Uterus (tissue), 4 donors: ENCODE results near the gene C4orf50. TPM values are rescaled to one million over a fixed set of nuclear protein-coding genes. Genes with fewer than 3 reads are reported as not detected.

Experiments
- DNase-seq, 2 donors: peaks; one replicate each; pipeline ENCODE4 v3.0.0-alpha.2; 2019 to 2020
- H3K27ac ChIP-seq, 2 donors: fragments of 200-600 bp; sonication (generic); 1 replicate in 1 of 2; 2 replicates in 1 of 2; pipeline ENCODE4 v1.5.1; 2016 to 2018
- H3K27me3 ChIP-seq, 2 donors: fragments of 200-600 bp; sonication (generic); one replicate each; pipeline ENCODE4 v1.5.1; 2018 to 2019; ENCODE audit warnings: control low read depth in 1 of 2
- H3K36me3 ChIP-seq, 2 donors: fragments of 200-600 bp; sonication (generic); one replicate each; pipeline ENCODE4 v1.5.1; 2019; ENCODE audit warnings: control low read depth in 1 of 2
- H3K4me1 ChIP-seq, 2 donors: fragments of 200-600 bp; sonication (generic); one replicate each; pipeline ENCODE4 v1.5.1; 2018 to 2019; ENCODE audit warnings: control low read depth in 1 of 2
- H3K4me3 ChIP-seq, 2 donors: fragments of 200-600 bp; sonication (generic); 1 replicate in 1 of 2; 2 replicates in 1 of 2; pipeline ENCODE4 v1.5.1; 2018 to 2019; ENCODE audit warnings: mild to moderate bottlenecking in 1 of 2
- H3K9me3 ChIP-seq, 2 donors: fragments of 200-600 bp; sonication (generic); one replicate each; pipeline ENCODE4 v1.5.1; 2019; ENCODE audit warnings: control low read depth in 1 of 2
- POLR2A ChIP-seq, 2 donors: fragments of 450-650 bp; IDR thresholded peaks; one replicate each; pipeline ENCODE4 v1.6.1; 2016; ENCODE audit warnings: antibody characterized with exemption in 2 of 2, mild to moderate bottlenecking in 1 of 2, moderate library complexity in 1 of 2
- intact Hi-C: fragments of 100-400 bp; cut with DNase I; formaldehyde crosslinking; loops from one replicate; pipeline ENCODE4 v1.15.1; 2023; ENCODE audit warnings: low total_unique reads
- total RNA-seq, 4 donors: library from RNA; depleted of rRNA in 3 of 4; stranded (reverse); fragments of >200 nt in 3 of 4; gene quantifications; one replicate each; pipeline versions ENCODE4 v1.1.0 to v1.2.4, GENCODE V29; 2014 to 2023
- TF ChIP-seq, protein P1 (sequence below), 4 experiments: fragments of 200-600 bp in 2 of 4; fragments of 450-650 bp in 2 of 4; sonication (generic) in 2 of 4; IDR thresholded peaks; one replicate each; pipeline ENCODE4 v1.5.1; 2016 to 2019; ENCODE audit warnings: antibody characterized with exemption in 4 of 4, mild to moderate bottlenecking in 2 of 4, moderate library complexity in 1 of 4
- donor health status: DM: yes; HTN: yes; CAD: no.

The C4orf50 gene
- total RNA-seq, 4 donors from 2014 or later, result under 0.01 to 0.07 TPM; not detected in 2

GRCh38 chr4:5931526-5931925 is 86.7 kb downstream of the C4orf50 start:
- DNase-seq, result no peak
- no peaks in the 10 kb centered on the region for H3K36me3 ChIP-seq
- intact Hi-C loops, result no loop called here
- H3K4me3 ChIP-seq, result no peak overlapping the region
- no peak overlapping the region for H3K27ac ChIP-seq
- TF ChIP-seq POLR2A (IDR thresholded peaks at IDR 0.05), result no peak
- TF ChIP-seq, protein P1, sequence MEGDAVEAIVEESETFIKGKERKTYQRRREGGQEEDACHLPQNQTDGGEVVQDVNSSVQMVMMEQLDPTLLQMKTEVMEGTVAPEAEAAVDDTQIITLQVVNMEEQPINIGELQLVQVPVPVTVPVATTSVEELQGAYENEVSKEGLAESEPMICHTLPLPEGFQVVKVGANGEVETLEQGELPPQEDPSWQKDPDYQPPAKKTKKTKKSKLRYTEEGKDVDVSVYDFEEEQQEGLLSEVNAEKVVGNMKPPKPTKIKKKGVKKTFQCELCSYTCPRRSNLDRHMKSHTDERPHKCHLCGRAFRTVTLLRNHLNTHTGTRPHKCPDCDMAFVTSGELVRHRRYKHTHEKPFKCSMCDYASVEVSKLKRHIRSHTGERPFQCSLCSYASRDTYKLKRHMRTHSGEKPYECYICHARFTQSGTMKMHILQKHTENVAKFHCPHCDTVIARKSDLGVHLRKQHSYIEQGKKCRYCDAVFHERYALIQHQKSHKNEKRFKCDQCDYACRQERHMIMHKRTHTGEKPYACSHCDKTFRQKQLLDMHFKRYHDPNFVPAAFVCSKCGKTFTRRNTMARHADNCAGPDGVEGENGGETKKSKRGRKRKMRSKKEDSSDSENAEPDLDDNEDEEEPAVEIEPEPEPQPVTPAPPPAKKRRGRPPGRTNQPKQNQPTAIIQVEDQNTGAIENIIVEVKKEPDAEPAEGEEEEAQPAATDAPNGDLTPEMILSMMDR (IDR thresholded peaks at IDR 0.05), result no peak
- no peaks in the 10 kb centered on the region for H3K9me3 ChIP-seq
- H3K27me3 ChIP-seq, result no peaks in the 10 kb centered on the region
- H3K4me1 ChIP-seq, result no peaks in the 10 kb centered on the region

- Histone ChIP-seq H3K4me1 (no peaks in the 10 kb centered on the region), H3K27me3 (no peaks in the 10 kb centered on the region), H3K4me3 (no peak overlapping the region), H3K36me3 (no peaks in the 10 kb centered on the region), H3K9me3 (no peaks in the 10 kb centered on the region), H3K27ac (no peak overlapping the region)
- intact Hi-C loops, result no loop called here
- no peak for TF ChIP-seq POLR2A (IDR thresholded peaks at IDR 0.05)
- TF ChIP-seq, protein P1 (IDR thresholded peaks at IDR 0.05), result no peak
- no peak for DNase-seq
These were observed 87.4 kb downstream of the C4orf50 start for GRCh38 chr4:5930876-5931275.

- Histone ChIP-seq H3K4me3 (no peak overlapping the region), H3K27ac (no peak overlapping the region), H3K27me3 (no peaks in the 10 kb centered on the region), H3K4me1 (no peaks in the 10 kb centered on the region), H3K36me3 (no peaks in the 10 kb centered on the region), H3K9me3 (no peaks in the 10 kb centered on the region)
- DNase-seq, result no peak
- TF ChIP-seq POLR2A (IDR thresholded peaks at IDR 0.05), result no peak
- TF ChIP-seq, protein P1 (IDR thresholded peaks at IDR 0.05), result no peak
- intact Hi-C loops, result no loop called here
These were observed 87.8 kb downstream of the C4orf50 start for GRCh38 chr4:5930456-5930855.

DNA sequence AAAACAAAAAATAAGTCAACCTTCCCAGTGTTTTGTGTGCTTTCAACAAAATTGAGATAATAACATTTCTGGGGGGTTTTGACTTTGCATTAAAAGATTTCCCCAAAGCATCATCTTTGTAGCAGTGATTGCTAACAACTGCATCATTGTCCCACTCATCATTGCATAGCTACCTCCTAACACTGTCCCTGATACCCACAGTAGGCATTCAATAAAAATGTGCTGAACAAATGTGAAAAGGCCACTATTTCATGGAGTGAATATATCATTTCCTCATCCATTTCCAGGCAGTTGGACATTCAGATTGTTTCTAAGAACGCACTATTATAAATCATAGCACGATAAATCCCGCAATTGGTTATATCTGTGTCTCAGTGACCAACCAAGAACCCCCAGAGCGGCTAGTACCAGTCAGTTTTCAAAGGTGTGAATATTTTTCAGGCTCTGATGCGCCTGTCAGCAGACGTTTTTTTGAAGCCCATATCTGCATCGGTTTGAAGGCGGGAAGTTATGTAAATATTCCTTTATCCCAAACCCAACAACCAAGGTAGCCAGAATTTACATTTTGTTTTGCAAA is 89.3 kb downstream of the C4orf50 start:
- intact Hi-C loops, result no loop called here
- DNase-seq, result no peak
- Histone ChIP-seq H3K27ac (no peak overlapping the region), H3K9me3 (no peaks in the 10 kb centered on the region), H3K36me3 (no peaks in the 10 kb centered on the region), H3K27me3 (no peaks in the 10 kb centered on the region), H3K4me1 (no peaks in the 10 kb centered on the region), H3K4me3 (no peak overlapping the region)
- TF ChIP-seq POLR2A (IDR thresholded peaks at IDR 0.05), result no peak
- TF ChIP-seq, protein P1 (IDR thresholded peaks at IDR 0.05), result no peak

GRCh38 chr4:5928274-5928673 is 90.0 kb downstream of the C4orf50 start:
- Histone ChIP-seq H3K4me3 (no peak overlapping the region), H3K27me3 (no peaks in the 10 kb centered on the region), H3K36me3 (no peaks in the 10 kb centered on the region), H3K4me1 (no peaks in the 10 kb centered on the region), H3K27ac (no peak overlapping the region), H3K9me3 (no peaks in the 10 kb centered on the region)
- TF ChIP-seq, protein P1 (IDR thresholded peaks at IDR 0.05), result no peak
- no peak for TF ChIP-seq POLR2A (IDR thresholded peaks at IDR 0.05)
- DNase-seq, result no peak
- intact Hi-C loops, result no loop called here
